ENCODE measurements around the gene SLC29A1.
"Not testable (repeated sequence)": the region's sequence is repeated elsewhere in the genome, so short reads cannot be mapped to it uniquely, and the experiment has no call there.

SLC29A1 gene

DNA sequence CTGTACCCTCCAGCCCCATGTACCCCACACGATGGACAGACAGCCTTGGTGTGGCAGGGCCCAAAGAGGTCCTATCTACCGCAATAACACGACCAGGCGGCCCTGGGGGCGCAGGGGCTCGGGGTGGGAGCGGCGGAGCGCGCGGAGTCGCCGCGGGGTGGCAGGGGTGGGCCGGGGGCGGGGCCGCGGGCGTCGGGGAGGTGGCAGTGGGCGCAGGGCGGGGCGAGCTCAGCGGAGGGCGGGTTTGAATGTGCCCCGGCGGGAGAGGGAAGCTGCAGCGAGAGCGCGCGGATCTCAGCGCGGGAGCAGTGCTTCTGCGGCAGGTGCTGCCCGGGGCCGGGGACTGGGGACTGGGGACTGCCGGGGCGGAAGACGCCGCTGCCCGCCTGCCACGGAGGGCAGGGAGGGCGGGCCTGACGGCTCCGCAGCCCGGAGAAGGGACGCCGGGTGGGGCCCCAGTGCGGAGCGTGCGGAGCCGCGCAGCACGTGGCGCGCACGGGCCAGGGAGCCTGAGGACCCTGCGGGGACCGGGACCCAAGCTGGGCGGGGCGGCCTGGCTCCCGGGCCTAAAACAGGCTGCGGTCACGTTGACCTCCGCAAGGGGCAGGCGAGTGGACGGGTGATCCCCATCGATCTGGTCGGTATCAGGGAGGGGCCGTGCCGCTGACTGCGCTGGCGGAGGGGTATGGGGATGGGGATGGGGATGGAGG, at the start of gene SLC29A1:
Gene SLC29A1 (plus strand): TSS at position 277 of the 710 bp plus-strand sequence. CDS start 3,719 bp downstream, outside the sequence.
- DNase-seq: peak; percentile 49

DNA sequence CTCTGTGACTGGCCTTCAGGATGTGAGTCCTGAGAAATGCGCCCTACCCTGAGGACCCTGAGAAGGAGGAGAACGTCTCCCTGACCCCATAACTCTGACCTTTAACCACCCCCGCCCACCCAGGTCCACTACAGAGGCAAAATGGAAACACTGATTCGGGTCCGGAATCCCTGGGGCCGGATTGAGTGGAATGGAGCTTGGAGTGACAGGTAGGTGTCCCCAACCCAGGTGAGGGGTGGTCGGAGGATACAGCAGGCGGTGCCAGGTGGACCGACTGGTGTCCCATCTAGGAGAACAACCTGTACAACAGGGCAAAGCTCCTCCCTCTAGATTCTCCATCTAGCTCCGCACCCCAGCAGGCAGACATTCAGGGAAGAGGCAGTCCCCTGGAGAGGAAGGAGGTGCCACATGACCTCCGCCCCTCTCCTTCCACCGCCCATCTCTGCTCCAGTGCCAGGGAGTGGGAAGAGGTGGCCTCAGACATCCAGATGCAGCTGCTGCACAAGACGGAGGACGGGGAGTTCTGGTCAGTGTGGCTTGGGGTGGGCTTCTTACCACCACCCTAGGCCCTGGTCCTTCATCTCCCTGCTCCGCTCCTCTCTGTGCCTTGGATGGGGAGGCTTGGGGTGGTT, 47.1 kb upstream of the SLC29A1 start:
- DNase-seq: no peak

DNA sequence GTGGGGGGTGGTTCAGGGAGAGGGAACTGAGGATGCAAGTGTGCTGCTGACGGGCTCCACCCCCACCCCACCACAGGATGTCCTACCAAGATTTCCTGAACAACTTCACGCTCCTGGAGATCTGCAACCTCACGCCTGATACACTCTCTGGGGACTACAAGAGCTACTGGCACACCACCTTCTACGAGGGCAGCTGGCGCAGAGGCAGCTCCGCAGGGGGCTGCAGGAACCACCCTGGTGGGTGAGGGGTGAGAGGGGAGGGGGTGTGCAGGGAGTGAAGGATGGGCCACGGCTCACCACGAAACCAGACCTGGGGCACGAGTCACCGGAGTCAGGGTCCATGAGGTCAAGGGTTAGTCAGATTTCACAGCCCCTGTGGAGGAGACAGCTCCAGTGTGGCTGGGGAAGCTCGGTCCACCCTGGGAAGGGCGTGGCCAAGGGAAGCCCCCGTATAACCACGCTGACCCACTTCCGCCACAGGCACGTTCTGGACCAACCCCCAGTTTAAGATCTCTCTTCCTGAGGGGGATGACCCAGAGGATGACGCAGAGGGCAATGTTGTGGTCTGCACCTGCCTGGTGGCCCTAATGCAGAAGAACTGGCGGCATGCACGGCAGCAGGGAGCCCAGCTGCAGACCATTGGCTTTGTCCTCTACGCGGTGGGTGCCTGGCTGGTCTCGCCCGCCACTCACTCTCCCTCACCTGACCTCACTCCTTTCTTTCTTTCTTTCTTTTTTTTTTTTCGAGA, 46.5 kb upstream of the SLC29A1 start:
- DNase-seq: no peak

DNA sequence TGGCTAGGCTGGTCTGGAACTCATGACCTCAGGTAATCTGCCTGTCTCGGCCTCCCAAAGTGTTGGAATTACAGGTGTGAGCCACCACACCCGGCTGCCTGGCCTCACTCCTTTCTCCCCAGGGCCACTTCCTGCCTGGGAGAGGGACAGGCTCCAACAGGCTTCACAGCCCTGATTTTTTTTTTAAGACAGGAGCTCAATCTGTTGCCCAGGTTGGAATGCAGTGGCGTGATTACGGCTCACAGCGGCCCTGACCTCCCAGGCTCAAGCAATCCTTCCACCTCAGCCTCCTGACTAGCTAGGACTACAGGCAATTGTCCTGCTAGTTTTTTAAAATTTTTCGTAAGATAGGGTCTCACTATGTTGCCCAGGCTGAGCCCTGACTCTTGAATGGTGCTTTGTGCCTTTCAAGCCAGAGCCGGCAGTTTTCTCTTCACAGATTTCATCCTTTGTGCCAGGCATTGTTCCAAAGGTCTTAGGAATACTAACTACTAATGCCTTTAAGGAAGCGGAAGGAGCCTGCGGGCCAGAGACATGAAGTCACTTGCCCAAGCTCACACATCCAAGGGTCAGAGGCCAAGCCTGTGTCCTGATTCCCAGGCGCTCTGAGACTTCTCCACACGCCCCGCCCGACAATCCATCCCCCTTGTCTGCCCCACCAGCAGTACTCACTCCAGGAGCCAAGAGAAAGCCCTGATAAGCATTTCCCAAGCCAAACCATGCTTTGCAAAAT, 45.5 kb upstream of the SLC29A1 start:
- DNase-seq: no peak

DNA sequence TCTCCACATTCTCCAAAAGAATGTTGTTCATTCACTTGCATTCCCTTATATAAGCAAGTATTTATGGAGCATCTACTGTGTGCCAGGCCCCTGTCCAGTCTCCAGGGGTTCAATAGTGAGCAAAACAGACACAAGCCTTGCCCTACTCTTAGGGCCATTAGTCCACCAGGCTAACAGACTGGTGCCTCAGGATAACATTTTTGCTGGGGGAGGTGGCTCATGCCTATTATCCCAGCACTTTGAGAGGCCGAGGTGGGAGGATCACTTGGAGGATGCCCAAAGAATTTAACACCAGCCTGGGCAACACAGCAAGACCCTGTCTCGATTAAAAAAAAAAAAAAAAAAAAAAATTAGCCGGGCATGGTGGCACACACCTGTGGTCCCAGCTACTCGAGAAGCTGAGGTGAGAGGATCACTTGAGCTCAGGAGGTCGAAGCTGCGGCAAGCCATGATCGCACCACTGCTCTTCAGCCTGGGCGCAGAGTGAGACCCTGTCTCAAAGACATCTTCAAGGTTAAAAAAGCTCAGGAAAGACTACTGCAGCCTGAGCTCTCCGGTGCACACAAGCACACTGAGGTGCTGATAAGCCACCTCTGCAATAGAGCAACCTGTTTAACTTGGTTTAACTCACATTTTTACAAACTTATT, 44.8 kb upstream of the SLC29A1 start:
- DNase-seq: no peak

DNA sequence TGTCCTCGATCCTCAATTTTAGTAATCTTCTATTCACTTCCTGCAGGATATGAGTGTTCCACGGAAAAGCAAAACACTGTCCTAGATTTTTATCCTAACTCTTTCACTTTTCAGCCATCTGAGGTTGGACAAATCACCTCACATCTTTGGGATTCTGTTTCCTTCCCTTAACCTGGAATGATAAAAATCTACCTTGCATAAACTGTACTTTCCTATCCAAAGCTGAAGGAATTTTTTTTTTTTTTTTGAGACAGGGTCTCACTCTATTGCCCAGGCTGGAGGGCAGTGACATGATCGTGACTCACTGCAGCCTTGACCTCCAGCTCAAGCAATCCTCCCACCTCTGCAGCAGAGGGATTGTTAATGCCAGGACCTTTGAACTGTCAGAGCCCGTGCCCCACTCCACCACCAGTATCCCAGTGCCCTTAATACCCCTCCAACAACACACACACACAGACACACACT, 44.3 kb upstream of the SLC29A1 start:
- no peak for DNase-seq

DNA sequence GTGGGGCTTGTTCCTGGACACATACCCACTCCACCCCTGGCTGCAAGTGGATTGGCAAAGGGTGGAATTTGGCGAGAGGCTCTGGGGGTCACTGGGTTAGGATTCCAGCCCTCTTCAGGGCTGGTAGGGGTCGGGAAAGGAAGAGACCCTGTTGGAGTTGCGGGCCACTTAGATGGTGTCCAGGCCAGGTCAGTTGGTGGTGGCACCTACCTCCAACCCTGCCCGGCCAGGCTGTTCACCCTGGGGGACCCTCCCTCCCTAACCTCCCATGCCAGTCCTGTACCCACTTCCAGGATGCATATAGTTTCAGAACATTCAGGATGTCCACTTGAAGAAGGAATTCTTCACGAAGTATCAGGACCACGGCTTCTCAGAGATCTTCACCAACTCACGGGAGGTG, 43.7 kb upstream of the SLC29A1 start:
- DNase-seq: no peak

DNA sequence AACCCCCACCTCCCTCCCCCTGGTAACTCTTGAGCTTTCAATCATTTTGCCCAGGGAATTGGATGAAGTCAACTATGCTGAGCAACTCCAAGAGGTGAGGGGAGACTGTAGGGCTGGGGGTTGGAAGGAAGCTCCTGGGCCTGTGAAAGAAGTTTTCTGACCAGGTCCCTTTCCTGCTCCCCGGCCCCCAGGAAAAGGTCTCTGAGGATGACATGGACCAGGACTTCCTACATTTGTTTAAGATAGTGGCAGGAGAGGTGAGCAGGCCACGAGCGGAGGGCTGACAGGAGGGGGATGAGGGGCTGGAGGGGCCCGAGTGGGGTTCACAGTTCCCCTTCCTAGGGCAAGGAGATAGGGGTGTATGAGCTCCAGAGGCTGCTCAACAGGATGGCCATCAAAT, 43.0 kb upstream of the SLC29A1 start:
- DNase-seq: no peak

DNA sequence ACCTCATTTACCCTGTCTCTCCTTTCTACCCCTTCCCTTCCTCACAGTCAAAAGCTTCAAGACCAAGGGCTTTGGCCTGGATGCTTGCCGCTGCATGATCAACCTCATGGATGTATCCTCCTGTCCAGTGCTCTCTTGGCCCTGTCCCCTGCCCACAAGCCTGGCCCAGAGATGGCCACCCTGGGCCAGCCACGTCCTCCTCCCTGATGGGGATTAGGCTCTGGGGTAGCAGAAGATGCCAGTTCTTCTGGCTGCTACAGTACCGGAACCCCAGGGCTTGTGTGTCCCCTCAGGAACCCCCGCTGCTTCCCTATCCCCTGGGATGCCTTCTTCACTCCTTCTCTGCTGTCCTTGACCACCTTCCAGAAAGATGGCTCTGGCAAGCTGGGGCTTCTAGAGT, 42.5 kb upstream of the SLC29A1 start:
- no peak for DNase-seq

DNA sequence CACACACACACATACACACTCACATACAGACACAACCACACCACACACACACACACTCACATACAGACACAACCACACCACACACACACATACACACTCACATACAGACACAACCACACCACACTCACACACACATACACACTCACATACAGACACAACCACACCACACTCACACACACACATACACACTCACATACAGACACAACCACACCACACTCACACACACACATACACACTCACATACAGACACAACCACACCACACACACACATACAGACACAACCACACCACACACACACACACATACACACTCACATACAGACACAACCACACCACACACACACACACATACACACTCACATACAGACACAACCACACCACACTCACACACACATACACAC, 41.6 kb upstream of the SLC29A1 start:
- not testable (repeated sequence) for DNase-seq

DNA sequence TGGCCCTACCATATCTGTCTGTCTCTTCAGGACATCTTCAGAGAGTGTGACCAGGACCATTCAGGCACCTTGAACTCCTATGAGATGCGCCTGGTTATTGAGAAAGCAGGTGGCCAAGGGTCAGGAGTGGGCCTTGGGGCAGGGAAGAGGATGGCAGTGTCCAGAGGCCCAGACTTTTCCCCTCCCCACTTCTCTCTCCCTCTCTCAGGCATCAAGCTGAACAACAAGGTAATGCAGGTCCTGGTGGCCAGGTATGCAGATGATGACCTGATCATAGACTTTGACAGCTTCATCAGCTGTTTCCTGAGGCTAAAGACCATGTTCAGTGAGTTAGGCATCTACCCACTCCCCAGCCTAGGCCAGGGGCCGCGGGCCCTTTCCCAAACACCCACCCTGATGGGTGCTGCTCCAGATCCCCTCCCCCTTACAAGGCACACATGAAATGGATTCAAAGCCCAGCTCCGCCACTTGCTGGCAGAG, 40.4 kb upstream of the SLC29A1 start:
- DNase-seq: no peak

DNA sequence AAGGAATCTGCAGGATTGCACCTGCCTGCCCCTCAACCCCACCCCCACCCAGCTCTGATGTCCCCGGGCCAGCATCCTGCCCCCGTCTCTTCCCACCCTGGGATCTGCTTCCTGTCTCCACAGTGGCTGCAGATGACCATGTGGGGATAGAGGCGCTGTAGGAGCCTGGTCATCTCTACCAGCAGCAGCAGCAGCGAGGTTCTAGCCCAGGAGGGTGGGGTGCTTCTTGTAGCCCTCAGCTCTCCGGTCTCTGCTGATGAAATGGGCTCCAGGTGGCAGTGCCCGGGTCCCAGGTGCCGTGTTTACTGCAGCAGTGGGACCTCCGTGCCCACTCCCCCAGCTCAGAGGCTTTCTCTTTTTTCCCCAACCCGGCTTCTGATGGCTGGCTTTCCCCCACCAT, 39.6 kb upstream of the SLC29A1 start:
- DNase-seq: no peak

DNA sequence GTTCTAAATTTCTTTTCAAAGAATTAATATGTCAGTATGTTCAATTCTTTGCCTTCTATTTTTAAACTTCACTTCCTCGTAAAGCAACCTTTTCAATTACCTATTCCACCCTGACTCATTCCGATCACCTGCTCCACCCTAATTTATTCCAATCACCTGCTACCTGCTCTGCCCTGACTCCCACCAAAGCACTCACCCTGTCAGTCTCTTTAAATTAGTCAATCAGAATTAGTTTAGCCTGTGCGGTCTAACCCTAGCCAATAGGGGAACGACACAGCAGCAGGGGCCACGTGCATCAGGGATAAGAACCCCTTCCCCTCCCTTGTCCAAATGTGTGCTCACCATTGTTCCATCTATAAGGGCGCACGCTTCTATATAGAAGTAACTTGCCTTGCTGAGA, 38.0 kb upstream of the SLC29A1 start:
- DNase-seq: not testable (repeated sequence)

DNA sequence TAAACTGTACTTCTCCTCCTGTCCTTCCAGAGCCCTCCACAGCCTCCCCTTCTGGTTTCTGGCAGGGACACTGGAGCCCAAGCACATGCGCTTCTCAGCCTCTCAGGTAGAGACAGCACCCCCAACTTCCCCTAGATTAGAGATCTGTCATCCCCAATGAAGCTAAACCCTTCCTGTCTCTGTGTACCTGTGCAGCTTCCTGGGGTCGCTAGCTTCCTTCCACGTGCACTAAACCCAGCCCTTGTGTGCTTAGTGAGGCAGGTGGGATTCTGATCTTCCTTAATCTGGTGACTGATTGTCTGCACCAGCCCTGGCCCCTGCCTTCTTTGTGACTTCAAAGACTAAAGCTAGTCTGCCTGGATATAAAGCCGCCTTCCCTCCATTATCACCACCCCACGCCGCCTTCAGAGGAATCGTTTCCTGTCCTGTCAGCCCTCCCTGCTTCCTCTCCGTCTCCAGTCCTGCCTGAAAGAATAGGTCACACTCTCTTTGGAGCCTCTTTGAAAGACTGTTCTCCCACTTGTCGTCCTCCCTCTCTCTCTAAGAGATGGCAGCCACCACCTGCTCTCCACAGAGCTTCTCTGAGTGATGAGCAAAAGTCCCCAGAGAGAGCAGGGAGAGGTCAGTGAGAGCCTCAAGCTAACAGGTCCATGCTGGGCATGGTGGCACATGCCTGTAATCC, 37.3 kb upstream of the SLC29A1 start:
- DNase-seq: no peak

DNA sequence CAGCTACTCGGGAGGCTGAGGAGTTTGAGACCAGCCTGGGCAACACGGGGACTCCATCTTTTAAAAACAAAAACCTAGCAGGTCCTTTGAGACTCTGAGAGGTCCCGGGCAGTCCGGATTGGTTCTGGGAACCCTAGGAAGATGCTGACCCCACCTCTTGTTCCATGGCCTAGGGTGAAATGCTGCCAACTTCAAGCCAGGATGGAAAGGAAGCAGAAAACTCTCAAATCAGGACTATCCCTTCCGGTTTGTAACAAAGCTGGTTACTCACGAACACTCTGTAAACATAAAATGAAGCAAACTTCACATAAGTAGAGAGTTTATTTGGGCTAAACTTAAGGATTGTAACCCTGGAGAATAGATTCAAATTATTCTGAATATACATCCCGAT, 36.8 kb upstream of the SLC29A1 start:
- no peak for DNase-seq

DNA sequence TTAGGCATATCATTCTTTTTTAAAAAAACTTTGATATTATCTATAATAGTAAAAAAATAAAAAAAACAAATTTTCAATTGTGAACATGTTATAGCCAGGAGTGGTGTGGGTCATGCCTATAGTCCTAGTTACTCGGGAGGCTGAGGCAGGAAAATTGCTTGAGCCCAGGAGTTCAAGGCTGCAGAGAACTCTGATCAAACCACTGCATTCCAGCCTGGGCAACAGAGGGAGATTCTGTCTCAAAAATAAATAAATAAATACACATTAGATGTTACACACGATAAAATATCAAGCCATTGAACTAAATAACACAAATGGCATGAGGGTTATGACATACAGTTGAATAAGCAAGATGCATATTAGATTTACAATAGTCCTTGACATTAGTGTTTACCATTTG, 34.6 kb upstream of the SLC29A1 start:
- DNase-seq: no peak

DNA sequence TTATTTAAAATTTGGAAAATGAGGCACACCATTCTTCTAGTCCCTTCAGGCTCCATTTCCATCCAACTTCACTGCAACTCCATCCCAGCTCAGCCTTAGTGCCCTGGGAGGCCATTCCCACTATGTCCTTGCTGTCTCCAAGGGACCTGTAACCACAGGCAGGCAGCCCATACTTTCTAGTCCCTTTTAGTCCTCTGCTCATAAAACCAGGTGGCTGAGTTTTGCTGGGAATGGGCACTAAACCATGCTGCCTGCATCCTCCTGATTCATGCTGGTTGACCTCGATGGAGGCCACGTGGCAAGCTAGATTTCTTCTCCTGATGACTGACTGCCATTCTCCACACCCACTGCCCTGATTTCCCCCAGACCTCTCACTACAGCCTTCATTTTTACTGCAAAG, 34.1 kb upstream of the SLC29A1 start:
- DNase-seq: no peak

DNA sequence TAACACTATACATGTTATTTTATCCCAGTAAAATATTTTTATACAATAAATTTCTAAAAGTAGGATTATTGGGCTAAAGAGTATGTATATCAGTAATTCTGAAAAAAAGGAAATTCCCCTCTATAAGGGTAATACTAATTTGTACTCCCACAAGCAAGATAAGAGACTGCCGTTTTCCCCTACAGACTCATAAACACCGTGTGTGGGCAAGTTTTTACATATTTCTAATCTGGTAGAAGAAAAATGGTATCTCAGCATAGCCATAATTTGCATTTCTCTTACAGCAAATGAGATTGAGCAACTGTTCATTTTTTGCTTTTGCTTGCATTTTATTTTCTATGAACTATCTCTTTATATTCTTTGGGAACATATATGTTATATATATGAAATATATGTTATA, 32.7 kb upstream of the SLC29A1 start:
- no peak for DNase-seq

DNA sequence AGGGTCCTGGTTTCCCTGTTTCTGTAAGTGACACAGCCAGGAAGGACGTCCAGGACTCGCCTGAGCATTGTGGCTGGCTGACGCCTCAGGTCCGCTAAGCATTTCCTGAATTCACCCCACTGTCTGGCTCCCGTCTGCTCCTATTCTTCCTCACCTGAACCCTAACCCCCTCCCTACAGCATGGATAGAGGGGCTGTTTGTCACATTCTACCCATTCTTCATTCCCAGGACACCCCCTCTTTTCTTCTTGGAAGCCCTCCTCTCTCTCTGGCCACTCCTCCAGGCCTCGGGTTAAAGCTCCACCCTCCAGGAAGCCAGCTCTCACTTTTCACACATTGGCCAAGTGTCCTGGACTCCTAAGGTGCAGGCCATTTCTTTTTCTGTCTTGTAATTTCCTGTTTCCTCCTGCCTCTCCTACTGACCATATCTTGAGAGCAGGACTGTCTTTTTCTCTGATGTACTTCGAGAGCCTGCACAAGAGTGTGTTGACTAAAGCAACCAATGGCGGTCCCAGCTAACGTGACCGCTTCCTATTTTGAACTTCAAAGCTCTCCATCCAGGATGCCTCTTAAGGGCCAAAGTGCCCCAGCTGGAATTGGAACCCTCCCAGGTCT, 30.9 kb upstream of the SLC29A1 start:
- DNase-seq: no peak

DNA sequence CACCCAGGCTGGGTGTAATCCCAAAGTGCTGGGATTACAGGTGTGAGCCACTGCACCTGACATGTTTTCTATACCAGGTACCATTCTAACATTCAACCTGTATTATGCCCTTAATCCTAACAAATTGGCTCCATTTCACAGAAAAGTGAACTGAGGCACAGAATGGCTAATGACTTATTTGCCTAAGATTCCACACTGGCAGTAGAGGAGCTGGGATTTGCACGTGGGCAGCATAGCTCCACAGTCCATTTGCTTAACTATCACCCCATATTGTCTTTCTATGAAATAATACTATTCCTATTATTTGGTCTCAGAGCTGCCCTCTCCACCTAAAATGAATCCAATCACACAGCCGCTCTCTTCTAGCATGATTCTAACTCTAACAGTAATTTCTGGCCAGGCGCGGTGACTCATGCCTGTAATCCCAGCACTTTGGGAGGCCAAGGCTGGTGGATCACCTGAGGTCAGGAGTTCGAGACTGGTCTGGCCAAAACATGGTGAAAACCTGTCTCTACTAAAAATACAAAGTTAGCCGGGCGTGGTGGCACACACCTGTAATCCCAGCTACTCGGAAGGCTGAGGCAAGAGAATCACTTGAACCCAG, 30.0 kb upstream of the SLC29A1 start:
- no peak for DNase-seq

DNA sequence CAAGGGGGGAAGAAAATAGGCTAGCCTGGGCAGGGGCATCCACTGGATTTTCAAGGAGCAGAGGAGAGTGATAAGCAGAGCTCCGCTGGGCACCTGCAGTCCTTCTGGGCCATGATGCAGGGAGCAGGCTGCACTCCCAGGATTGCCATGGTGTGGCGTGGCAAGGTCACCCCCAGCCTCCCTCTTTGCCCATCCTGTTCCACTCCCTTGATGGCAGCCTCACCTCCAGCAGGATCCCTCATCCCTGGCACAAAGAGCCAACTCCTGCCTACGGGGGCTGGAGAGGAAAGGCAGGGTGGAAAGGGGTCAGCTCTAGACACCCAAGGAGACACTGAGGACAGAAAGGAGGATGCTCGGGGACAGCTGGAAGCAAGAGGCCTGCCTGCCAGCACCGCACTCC, 29.1 kb upstream of the SLC29A1 start:
- no peak for DNase-seq
